ENCODE measurements around the gene CHRND. TPM values are rescaled to one million over a fixed set of nuclear protein-coding genes. Genes with fewer than 3 reads are reported as not detected.
"Not testable (repeated sequence)": the region's sequence is repeated elsewhere in the genome, so short reads cannot be mapped to it uniquely, and the experiment has no call there.

CHRND gene
- total RNA-seq, 1 experiment from 2014 or later: not detected

DNA sequence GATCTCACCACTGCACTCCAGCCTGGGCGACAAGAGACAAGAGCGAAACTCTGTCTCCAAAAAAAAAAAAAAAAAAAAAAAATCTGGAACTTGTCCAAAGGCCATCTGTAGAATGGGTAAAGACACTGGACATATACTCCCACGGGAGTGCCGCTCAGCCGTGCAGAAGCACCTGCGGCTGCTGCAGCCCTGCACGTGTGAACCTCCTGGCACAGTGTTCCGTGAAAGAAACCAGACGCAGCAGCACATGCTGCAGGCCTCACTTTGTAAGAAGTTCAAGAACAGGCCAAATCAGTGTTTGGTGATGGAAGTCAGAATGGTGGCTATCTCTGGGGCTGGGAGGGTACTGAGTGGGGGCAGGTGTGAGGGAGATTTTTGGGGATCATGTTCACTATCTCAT is 6.5 kb downstream of the CHRND start:
- DNase-seq: no peak
- Histone ChIP-seq H3K9me2 (ENCODE audit: insufficient read depth) (no peaks in the 10 kb centered on the region), H3F3A (ENCODE audit: insufficient read depth, low read depth) (no peaks in the 10 kb centered on the region), H3K4me1 (replicated peaks; ENCODE audit: insufficient read depth) (no peaks in the 10 kb centered on the region), H3K36me3 (ENCODE audit: low read depth) (no peaks in the 10 kb centered on the region), H4K20me1 (ENCODE audit: insufficient read depth) (no peaks in the 10 kb centered on the region), H3K79me2 (ENCODE audit: low read depth) (no peaks in the 10 kb centered on the region), H2AFZ (no peak overlapping the region), H3K9me3 (ENCODE audit: insufficient read depth, low read depth) (0 out of 2 replicates have a peak, but pooled peaks cover 2% of the 10 kb centered on the region), H3K4me3 (no peak overlapping the region), H3K4me2 (no peak overlapping the region), H3K27ac (no peak overlapping the region), H3K27me3 (ENCODE audit: insufficient read depth, low read depth) (no peaks in the 10 kb centered on the region)
- ChIA-PET CTCF (no interaction called here), POLR2A (ENCODE audit: unreplicated experiment) (no interaction called here)
- no TSS peak for BruUV-seq (replicated peaks)
- intact Hi-C loops (cut with micrococcal nuclease; ENCODE audit: unreplicated experiment): no loop called here
- TF ChIP-seq, protein P1, sequence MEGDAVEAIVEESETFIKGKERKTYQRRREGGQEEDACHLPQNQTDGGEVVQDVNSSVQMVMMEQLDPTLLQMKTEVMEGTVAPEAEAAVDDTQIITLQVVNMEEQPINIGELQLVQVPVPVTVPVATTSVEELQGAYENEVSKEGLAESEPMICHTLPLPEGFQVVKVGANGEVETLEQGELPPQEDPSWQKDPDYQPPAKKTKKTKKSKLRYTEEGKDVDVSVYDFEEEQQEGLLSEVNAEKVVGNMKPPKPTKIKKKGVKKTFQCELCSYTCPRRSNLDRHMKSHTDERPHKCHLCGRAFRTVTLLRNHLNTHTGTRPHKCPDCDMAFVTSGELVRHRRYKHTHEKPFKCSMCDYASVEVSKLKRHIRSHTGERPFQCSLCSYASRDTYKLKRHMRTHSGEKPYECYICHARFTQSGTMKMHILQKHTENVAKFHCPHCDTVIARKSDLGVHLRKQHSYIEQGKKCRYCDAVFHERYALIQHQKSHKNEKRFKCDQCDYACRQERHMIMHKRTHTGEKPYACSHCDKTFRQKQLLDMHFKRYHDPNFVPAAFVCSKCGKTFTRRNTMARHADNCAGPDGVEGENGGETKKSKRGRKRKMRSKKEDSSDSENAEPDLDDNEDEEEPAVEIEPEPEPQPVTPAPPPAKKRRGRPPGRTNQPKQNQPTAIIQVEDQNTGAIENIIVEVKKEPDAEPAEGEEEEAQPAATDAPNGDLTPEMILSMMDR (conservative IDR thresholded peaks at IDR 0.05): no peak
- TF ChIP-seq EZH2 (IDR thresholded peaks at IDR 0.05; ENCODE audit: low read depth): no peak

- H3K9me2 ChIP-seq (ENCODE audit: insufficient read depth); H3K4me2 ChIP-seq; H3K4me1 ChIP-seq (replicated peaks; ENCODE audit: insufficient read depth); H3K27ac ChIP-seq; H3K9me3 ChIP-seq (ENCODE audit: insufficient read depth, low read depth); H3K79me2 ChIP-seq (ENCODE audit: low read depth); H3K4me3 ChIP-seq; H4K20me1 ChIP-seq (ENCODE audit: insufficient read depth); H3K36me3 ChIP-seq (ENCODE audit: low read depth); intact Hi-C loops (cut with micrococcal nuclease; ENCODE audit: unreplicated experiment); H3K27me3 ChIP-seq (ENCODE audit: insufficient read depth, low read depth); POLR2A ChIA-PET (ENCODE audit: unreplicated experiment); DNase-seq; H3F3A ChIP-seq (ENCODE audit: insufficient read depth, low read depth); BruUV-seq (replicated peaks); H2AFZ ChIP-seq; CTCF ChIA-PET: not testable (repeated sequence)
Measured at GRCh38 chr2:232532821-232533220, 6.9 kb downstream of the CHRND start.

- H3K9me2 ChIP-seq (ENCODE audit: insufficient read depth): no peaks in the 10 kb centered on the region
- H3F3A ChIP-seq (ENCODE audit: insufficient read depth, low read depth): no peaks in the 10 kb centered on the region
- H3K27me3 ChIP-seq (ENCODE audit: insufficient read depth, low read depth): no peaks in the 10 kb centered on the region
- H2AFZ ChIP-seq: no peak overlapping the region
- 0 out of 2 replicates have a peak, but pooled peaks cover 2% of the 10 kb centered on the region for H3K9me3 ChIP-seq (ENCODE audit: insufficient read depth, low read depth)
- H3K27ac ChIP-seq: no peak overlapping the region
- no peak overlapping the region for H3K4me2 ChIP-seq
- intact Hi-C loops (cut with micrococcal nuclease; ENCODE audit: unreplicated experiment): no loop called here
- H4K20me1 ChIP-seq (ENCODE audit: insufficient read depth): no peaks in the 10 kb centered on the region
- H3K4me1 ChIP-seq (replicated peaks; ENCODE audit: insufficient read depth): no peaks in the 10 kb centered on the region
- no TSS peak for BruUV-seq (replicated peaks)
- CTCF ChIA-PET: no interaction called here
- POLR2A ChIA-PET (ENCODE audit: unreplicated experiment): interaction anchor here (0.6 kb wide), 1 partner anchor 16 kb away, joined by 4 read pairs; the partner anchor contains the start of genes EIF4E2 and TIGD1
- H3K79me2 ChIP-seq (ENCODE audit: low read depth): no peaks in the 10 kb centered on the region
- no peaks in the 10 kb centered on the region for H3K36me3 ChIP-seq (ENCODE audit: low read depth)
- TF ChIP-seq, protein P1 (conservative IDR thresholded peaks at IDR 0.05): no peak
- no peak for TF ChIP-seq EZH2 (IDR thresholded peaks at IDR 0.05; ENCODE audit: low read depth)
- H3K4me3 ChIP-seq: no peak overlapping the region
- no peak for DNase-seq
Measured at GRCh38 chr2:232533944-232534710, 8.2 kb downstream of the CHRND start.

Data from PC-9 (cell line).